ENCODE results near the gene FCRL1. TPM values are rescaled to one million over a fixed set of nuclear protein-coding genes. Genes with fewer than 3 reads are reported as not detected.

The FCRL1 gene
- total RNA-seq, 1 donor from 2014 or later = not detected

- DNase-seq = no peak
- no peaks in the 10 kb centered on the region for H3K4me1 ChIP-seq
- H3K9me3 ChIP-seq (replicated peaks) = no peaks in the 10 kb centered on the region
- intact Hi-C loops (cut with micrococcal nuclease) = no loop called here
- no peak overlapping the region for H3K4me3 ChIP-seq
- TF ChIP-seq, protein P1, sequence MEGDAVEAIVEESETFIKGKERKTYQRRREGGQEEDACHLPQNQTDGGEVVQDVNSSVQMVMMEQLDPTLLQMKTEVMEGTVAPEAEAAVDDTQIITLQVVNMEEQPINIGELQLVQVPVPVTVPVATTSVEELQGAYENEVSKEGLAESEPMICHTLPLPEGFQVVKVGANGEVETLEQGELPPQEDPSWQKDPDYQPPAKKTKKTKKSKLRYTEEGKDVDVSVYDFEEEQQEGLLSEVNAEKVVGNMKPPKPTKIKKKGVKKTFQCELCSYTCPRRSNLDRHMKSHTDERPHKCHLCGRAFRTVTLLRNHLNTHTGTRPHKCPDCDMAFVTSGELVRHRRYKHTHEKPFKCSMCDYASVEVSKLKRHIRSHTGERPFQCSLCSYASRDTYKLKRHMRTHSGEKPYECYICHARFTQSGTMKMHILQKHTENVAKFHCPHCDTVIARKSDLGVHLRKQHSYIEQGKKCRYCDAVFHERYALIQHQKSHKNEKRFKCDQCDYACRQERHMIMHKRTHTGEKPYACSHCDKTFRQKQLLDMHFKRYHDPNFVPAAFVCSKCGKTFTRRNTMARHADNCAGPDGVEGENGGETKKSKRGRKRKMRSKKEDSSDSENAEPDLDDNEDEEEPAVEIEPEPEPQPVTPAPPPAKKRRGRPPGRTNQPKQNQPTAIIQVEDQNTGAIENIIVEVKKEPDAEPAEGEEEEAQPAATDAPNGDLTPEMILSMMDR (IDR thresholded peaks at IDR 0.05; ENCODE audit: borderline replicate concordance) = no peak
- H3K27ac ChIP-seq (replicated peaks) = no peak overlapping the region
- no peaks in the 10 kb centered on the region for H3K36me3 ChIP-seq
- no peaks in the 10 kb centered on the region for H3K27me3 ChIP-seq (ENCODE audit: low read depth)
Measured at GRCh38 chr1:157751283-157751682, 68.6 kb downstream of the FCRL1 start.

DNA sequence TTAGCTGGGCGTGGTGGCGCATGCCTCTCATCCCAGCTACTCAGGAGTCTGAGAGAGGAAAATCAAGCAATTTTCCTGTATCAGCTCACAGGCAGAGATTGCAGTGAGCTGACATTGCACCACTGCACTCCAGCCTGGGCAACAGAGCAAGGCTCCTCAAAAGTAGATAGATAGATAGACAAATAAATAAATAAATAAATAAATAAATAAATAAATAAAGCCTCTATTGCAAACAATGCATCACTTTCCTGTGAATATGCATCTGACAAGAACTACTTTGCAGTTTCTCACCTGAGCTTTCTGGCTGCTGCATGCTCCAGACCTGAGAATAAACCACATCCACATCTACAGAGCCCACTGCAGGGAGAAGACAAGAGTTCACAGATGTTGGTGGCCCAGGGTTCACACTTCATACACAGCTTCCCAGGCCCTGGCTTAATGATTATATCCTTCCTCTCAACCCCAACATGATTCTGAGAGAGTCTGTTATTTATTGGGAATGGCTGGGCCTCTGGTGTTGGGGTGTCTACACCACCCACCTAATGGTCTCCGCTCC lies 71.6 kb downstream of the FCRL1 start:
- DNase-seq = no peak
- H3K9me3 ChIP-seq (replicated peaks) = no peaks in the 10 kb centered on the region
- intact Hi-C loops (cut with micrococcal nuclease) = no loop called here
- H3K4me1 ChIP-seq = no peaks in the 10 kb centered on the region
- no peak overlapping the region for H3K4me3 ChIP-seq
- no peaks in the 10 kb centered on the region for H3K36me3 ChIP-seq
- TF ChIP-seq, protein P1 (IDR thresholded peaks at IDR 0.05; ENCODE audit: borderline replicate concordance) = no peak
- H3K27me3 ChIP-seq (ENCODE audit: low read depth) = no peaks in the 10 kb centered on the region
- no peak overlapping the region for H3K27ac ChIP-seq (replicated peaks)

Other genes with a start within 250 kb of the FCRL1 start
- not detected for gene FCRL4, start 222.0 kb downstream of the FCRL1 start, total RNA-seq
- 0.08 TPM for gene FCRL3, start 119.4 kb downstream of the FCRL1 start, total RNA-seq
- not detected for gene FCRL2, start 43.0 kb downstream of the FCRL1 start, total RNA-seq
- 0.52 TPM for gene CD5L, start 21.7 kb upstream of the FCRL1 start, total RNA-seq
- gene KIRREL1, start 173.5 kb upstream of the FCRL1 start, total RNA-seq = 7.3 TPM

Measured in left ventricle myocardium inferior (tissue), 1 donor.